ENCODE measurements around the gene CCDC85A.
A peak's percentile ranks its signal among the peaks of the same experiment; 100 is the strongest.

The CCDC85A gene

GRCh38 chr2:56240210-56240609 lies 56.4 kb downstream of the CCDC85A start:
- DNase-seq (ENCODE audit: low spot score), result no peak

GRCh38 chr2:56244506-56244905 lies 60.7 kb downstream of the CCDC85A start:
- no peak for DNase-seq (ENCODE audit: low spot score)

GRCh38 chr2:56244911-56245530 lies 61.2 kb downstream of the CCDC85A start:
- DNase-seq (ENCODE audit: low spot score), result no peak

- no peak for DNase-seq (ENCODE audit: low spot score)
Observed at GRCh38 chr2:56248965-56249742, 65.4 kb downstream of the CCDC85A start.

GRCh38 chr2:56250153-56250729 lies 66.5 kb downstream of the CCDC85A start:
- DNase-seq (ENCODE audit: low spot score), result no peak

- no peak for DNase-seq (ENCODE audit: low spot score)
Observed at GRCh38 chr2:56260415-56260814, 76.6 kb downstream of the CCDC85A start.

GRCh38 chr2:56262241-56262640 lies 78.5 kb downstream of the CCDC85A start:
- no peak for DNase-seq (ENCODE audit: low spot score)

- DNase-seq (ENCODE audit: low spot score), result no peak
Observed at GRCh38 chr2:56263876-56264275, 80.1 kb downstream of the CCDC85A start.

- peak; percentile 97 for DNase-seq (ENCODE audit: low spot score)
Observed at GRCh38 chr2:56266761-56267414, 83.1 kb downstream of the CCDC85A start.

GRCh38 chr2:56267415-56267788 lies 83.6 kb downstream of the CCDC85A start:
- DNase-seq (ENCODE audit: low spot score), result peak; percentile 96

GRCh38 chr2:56268856-56269255 lies 85.1 kb downstream of the CCDC85A start:
- DNase-seq (ENCODE audit: low spot score), result no peak

GRCh38 chr2:56271275-56271674 lies 87.5 kb downstream of the CCDC85A start:
- no peak for DNase-seq (ENCODE audit: low spot score)

- DNase-seq (ENCODE audit: low spot score), result no peak
Observed at GRCh38 chr2:56285224-56285623, 101.4 kb downstream of the CCDC85A start.

- no peak for DNase-seq (ENCODE audit: low spot score)
Observed at GRCh38 chr2:56286936-56287335, 103.1 kb downstream of the CCDC85A start.

GRCh38 chr2:56287508-56287907 lies 103.7 kb downstream of the CCDC85A start:
- DNase-seq (ENCODE audit: low spot score), result no peak

GRCh38 chr2:56287974-56288373 lies 104.2 kb downstream of the CCDC85A start:
- no peak for DNase-seq (ENCODE audit: low spot score)

GRCh38 chr2:56288838-56289580 lies 105.2 kb downstream of the CCDC85A start:
- DNase-seq (ENCODE audit: low spot score), result no peak

- DNase-seq (ENCODE audit: low spot score), result peak; percentile 65
Observed at GRCh38 chr2:56291711-56292110, 107.9 kb downstream of the CCDC85A start.

- no peak for DNase-seq (ENCODE audit: low spot score)
Observed at GRCh38 chr2:56292951-56293350, 109.2 kb downstream of the CCDC85A start.

- DNase-seq (ENCODE audit: low spot score), result no peak
Observed at GRCh38 chr2:56295666-56296065, 111.9 kb downstream of the CCDC85A start.

- DNase-seq (ENCODE audit: low spot score), result peak; percentile 64
Observed at GRCh38 chr2:56297671-56298070, 113.9 kb downstream of the CCDC85A start.

GRCh38 chr2:56299171-56299691 lies 115.4 kb downstream of the CCDC85A start:
- peak; percentile 32 for DNase-seq (ENCODE audit: low spot score)

Data from cerebellar cortex (tissue), 1 donor.